ENCODE data around the gene HBE1. TPM values are rescaled to one million over a fixed set of nuclear protein-coding genes. Genes with fewer than 3 reads are reported as not detected.

The HBE1 gene
- total and polyA plus RNA-seq, 9 of the 15 experiments (the other 6 are each of a cell fraction or from before 2014, with no cell fraction given), result 612 to 10,250 (median 2,181) TPM

DNA sequence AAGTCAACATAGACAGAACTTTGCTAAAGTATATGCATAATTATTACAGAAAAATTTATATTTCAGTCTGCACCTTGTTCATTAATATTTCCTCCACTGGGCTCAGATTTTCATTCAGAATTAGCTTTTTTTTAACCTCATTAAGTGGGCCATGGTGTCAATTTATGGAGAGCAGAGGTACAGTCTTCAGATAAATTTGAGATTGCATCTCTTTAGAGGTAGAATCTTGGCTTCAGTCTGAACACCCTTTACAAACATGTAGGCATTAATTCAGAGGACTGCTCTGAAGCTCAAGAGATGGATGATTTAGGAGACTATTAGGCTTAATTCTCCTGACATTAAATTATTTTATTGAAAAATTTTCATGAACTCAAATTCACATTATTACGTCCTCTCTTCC is 39.5 kb downstream of the HBE1 start:
- Histone ChIP-seq H3K27ac (ENCODE audit: extremely low read depth, low read depth, low read length) (no peak overlapping the region), H2AFZ (ENCODE audit: low read depth, low read length) (no peak overlapping the region), H3K9me1 (ENCODE audit: control insufficient read depth, insufficient read depth, low read length) (no peaks in the 10 kb centered on the region), H3K4me3 (no peak overlapping the region), H3K9me3 (replicated peaks; ENCODE audit: control insufficient read depth, insufficient read depth, low read depth, low read length) (no peaks in the 10 kb centered on the region), H3K4me1 (replicated peaks in 1 of 2; ENCODE audit: control insufficient read depth in 2 of 2, insufficient read depth in 2 of 2, low read length in 2 of 2) (peaks cover 16 to 29% of the 10 kb centered on the region in 2 experiments), H4K20me1 (replicated peaks; ENCODE audit: control insufficient read depth, insufficient read depth, low read length) (no peaks in the 10 kb centered on the region), H3K27me3 (ENCODE audit: control insufficient read depth in 2 of 2, insufficient read depth in 2 of 2, low read length in 2 of 2) (no peaks in the 10 kb centered on the region), H3K9ac (ENCODE audit: insufficient read depth in 1 of 2, low read depth in 2 of 2, low read length in 2 of 2) (no peak overlapping the region), H3K79me2 (ENCODE audit: control insufficient read depth, insufficient read depth, low read length) (no peaks in the 10 kb centered on the region; the same call in 2 of the 3 replicates), H3K4me2 (ENCODE audit: insufficient read depth, low read length) (no peak overlapping the region), H3K36me3 (ENCODE audit: control insufficient read depth, insufficient read depth, low read length) (no peaks in the 10 kb centered on the region)
- BruUV-seq (replicated peaks), result no TSS peak
- ATAC-seq, result no peak
- in situ Hi-C loops (cut with MboI) (no loop called here), intact Hi-C loops (cut with micrococcal nuclease) (no loop called here)
- CTCF ChIA-PET (ENCODE audit: low intra/inter-chr PET ratio), result no interaction called here
- no peak for FAIRE-seq
- DNase-seq (ENCODE audit: extremely low read depth in 1 of 4, low spot score in 3 of 4), result no peak
- WGBS (ENCODE audit: insufficient coverage, low coverage, missing lambda C conversion rate), result 90% methylated on average over 1 of the region's 1 CpG
- POLR2A ChIA-PET, result interaction anchor here (1.2 to 1.6 kb wide), 2 partner anchors 10 to 12 kb away, joined by 5 read pairs; no protein-coding TSS in a partner anchor
- no peak for TF ChIP-seq HSF4 (CRISPR knock-in tag; IDR thresholded peaks at IDR 0.05; ENCODE audit: borderline replicate concordance)
- TF ChIP-seq U2AF2 (optimal IDR thresholded peaks at IDR 0.05; ENCODE audit: low read depth, low read length), result no peak
- no peak for TF ChIP-seq ETV1 (tag; conservative IDR thresholded peaks at IDR 0.05; ENCODE audit: low read depth)
- TF ChIP-seq CC2D1A (IDR thresholded peaks at IDR 0.05), result no peak
- TF ChIP-seq ZNF311 (CRISPR knock-in tag; IDR thresholded peaks at IDR 0.05), result no peak
- no peak for TF ChIP-seq MXI1 (IDR thresholded peaks at IDR 0.05; ENCODE audit: low read depth, low read length)
- TF ChIP-seq MED1 (CRISPR knock-in tag; IDR thresholded peaks at IDR 0.05; ENCODE audit: borderline replicate concordance), result no peak
- no peak for TF ChIP-seq ATF1 (CRISPR knock-in tag; IDR thresholded peaks at IDR 0.05)
- no peak for TF ChIP-seq ATF1 (tag; IDR thresholded peaks at IDR 0.05)
- TF ChIP-seq ZNF57 (CRISPR knock-in tag; IDR thresholded peaks at IDR 0.05), result no peak
- TF ChIP-seq, protein P1, sequence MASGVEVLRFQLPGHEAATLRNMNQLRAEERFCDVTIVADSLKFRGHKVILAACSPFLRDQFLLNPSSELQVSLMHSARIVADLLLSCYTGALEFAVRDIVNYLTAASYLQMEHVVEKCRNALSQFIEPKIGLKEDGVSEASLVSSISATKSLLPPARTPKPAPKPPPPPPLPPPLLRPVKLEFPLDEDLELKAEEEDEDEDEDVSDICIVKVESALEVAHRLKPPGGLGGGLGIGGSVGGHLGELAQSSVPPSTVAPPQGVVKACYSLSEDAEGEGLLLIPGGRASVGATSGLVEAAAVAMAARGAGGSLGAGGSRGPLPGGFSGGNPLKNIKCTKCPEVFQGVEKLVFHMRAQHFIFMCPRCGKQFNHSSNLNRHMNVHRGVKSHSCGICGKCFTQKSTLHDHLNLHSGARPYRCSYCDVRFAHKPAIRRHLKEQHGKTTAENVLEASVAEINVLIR (CRISPR knock-in tag; IDR thresholded peaks at IDR 0.05), result no peak
- no peak for TF ChIP-seq ZKSCAN3 (CRISPR knock-in tag; IDR thresholded peaks at IDR 0.05)
- TF ChIP-seq, protein P2, sequence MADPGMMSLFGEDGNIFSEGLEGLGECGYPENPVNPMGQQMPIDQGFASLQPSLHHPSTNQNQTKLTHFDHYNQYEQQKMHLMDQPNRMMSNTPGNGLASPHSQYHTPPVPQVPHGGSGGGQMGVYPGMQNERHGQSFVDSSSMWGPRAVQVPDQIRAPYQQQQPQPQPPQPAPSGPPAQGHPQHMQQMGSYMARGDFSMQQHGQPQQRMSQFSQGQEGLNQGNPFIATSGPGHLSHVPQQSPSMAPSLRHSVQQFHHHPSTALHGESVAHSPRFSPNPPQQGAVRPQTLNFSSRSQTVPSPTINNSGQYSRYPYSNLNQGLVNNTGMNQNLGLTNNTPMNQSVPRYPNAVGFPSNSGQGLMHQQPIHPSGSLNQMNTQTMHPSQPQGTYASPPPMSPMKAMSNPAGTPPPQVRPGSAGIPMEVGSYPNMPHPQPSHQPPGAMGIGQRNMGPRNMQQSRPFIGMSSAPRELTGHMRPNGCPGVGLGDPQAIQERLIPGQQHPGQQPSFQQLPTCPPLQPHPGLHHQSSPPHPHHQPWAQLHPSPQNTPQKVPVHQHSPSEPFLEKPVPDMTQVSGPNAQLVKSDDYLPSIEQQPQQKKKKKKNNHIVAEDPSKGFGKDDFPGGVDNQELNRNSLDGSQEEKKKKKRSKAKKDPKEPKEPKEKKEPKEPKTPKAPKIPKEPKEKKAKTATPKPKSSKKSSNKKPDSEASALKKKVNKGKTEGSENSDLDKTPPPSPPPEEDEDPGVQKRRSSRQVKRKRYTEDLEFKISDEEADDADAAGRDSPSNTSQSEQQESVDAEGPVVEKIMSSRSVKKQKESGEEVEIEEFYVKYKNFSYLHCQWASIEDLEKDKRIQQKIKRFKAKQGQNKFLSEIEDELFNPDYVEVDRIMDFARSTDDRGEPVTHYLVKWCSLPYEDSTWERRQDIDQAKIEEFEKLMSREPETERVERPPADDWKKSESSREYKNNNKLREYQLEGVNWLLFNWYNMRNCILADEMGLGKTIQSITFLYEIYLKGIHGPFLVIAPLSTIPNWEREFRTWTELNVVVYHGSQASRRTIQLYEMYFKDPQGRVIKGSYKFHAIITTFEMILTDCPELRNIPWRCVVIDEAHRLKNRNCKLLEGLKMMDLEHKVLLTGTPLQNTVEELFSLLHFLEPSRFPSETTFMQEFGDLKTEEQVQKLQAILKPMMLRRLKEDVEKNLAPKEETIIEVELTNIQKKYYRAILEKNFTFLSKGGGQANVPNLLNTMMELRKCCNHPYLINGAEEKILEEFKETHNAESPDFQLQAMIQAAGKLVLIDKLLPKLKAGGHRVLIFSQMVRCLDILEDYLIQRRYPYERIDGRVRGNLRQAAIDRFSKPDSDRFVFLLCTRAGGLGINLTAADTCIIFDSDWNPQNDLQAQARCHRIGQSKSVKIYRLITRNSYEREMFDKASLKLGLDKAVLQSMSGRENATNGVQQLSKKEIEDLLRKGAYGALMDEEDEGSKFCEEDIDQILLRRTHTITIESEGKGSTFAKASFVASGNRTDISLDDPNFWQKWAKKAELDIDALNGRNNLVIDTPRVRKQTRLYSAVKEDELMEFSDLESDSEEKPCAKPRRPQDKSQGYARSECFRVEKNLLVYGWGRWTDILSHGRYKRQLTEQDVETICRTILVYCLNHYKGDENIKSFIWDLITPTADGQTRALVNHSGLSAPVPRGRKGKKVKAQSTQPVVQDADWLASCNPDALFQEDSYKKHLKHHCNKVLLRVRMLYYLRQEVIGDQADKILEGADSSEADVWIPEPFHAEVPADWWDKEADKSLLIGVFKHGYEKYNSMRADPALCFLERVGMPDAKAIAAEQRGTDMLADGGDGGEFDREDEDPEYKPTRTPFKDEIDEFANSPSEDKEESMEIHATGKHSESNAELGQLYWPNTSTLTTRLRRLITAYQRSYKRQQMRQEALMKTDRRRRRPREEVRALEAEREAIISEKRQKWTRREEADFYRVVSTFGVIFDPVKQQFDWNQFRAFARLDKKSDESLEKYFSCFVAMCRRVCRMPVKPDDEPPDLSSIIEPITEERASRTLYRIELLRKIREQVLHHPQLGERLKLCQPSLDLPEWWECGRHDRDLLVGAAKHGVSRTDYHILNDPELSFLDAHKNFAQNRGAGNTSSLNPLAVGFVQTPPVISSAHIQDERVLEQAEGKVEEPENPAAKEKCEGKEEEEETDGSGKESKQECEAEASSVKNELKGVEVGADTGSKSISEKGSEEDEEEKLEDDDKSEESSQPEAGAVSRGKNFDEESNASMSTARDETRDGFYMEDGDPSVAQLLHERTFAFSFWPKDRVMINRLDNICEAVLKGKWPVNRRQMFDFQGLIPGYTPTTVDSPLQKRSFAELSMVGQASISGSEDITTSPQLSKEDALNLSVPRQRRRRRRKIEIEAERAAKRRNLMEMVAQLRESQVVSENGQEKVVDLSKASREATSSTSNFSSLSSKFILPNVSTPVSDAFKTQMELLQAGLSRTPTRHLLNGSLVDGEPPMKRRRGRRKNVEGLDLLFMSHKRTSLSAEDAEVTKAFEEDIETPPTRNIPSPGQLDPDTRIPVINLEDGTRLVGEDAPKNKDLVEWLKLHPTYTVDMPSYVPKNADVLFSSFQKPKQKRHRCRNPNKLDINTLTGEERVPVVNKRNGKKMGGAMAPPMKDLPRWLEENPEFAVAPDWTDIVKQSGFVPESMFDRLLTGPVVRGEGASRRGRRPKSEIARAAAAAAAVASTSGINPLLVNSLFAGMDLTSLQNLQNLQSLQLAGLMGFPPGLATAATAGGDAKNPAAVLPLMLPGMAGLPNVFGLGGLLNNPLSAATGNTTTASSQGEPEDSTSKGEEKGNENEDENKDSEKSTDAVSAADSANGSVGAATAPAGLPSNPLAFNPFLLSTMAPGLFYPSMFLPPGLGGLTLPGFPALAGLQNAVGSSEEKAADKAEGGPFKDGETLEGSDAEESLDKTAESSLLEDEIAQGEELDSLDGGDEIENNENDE (IDR thresholded peaks at IDR 0.05; ENCODE audit: low read depth, low read length), result no peak

Data from K562 (cell line).